Neural crest cell (in vitro differentiated cells): ENCODE data around the gene SH3YL1. TPM values are rescaled to one million over a fixed set of nuclear protein-coding genes. Genes with fewer than 3 reads are reported as not detected.
"Not testable (repeated sequence)": the region's sequence is repeated elsewhere in the genome, so short reads cannot be mapped to it uniquely, and the experiment has no call there.

ENCODE experiments used
- DNase-seq: peaks from one replicate; pipeline ENCODE4 v3.0.0; 2021; ENCODE audit warnings: low read depth, mixed read lengths, low spot score
- H3K27ac Mint-ChIP-seq: one replicate; pipeline ENCODE4 v1.8.0; 2021; ENCODE audit warnings: mild to moderate bottlenecking, mixed read lengths; ENCODE audit not compliant: unreplicated experiment
- H3K27me3 Mint-ChIP-seq: 2 replicates; pipeline ENCODE4 v1.8.0; 2021; ENCODE audit warnings: low read depth, mild to moderate bottlenecking, mixed read lengths
- H3K36me3 Mint-ChIP-seq: 2 replicates; pipeline ENCODE4 v1.8.0; 2021; ENCODE audit warnings: low read depth, mild to moderate bottlenecking, mixed read lengths
- H3K4me1 Mint-ChIP-seq: 2 replicates; pipeline ENCODE4 v1.8.0; 2021; ENCODE audit warnings: mixed read lengths
- H3K4me3 Mint-ChIP-seq: one replicate; pipeline ENCODE4 v1.8.0; 2021; ENCODE audit warnings: mild to moderate bottlenecking, mixed read lengths
- H3K9me3 Mint-ChIP-seq: 2 replicates; pipeline ENCODE4 v1.8.0; 2021; ENCODE audit warnings: mixed read lengths
- total RNA-seq: library from RNA; stranded (reverse); gene quantifications from 2 replicates; pipeline ENCODE4 v1.2.1, GENCODE V29; 2021
- TF ChIP-seq, protein P1 (sequence below): fragments of 200-600 bp; sonication (generic); conservative IDR thresholded peaks from 2 replicates; pipeline ENCODE4 v1.5.0; 2021; ENCODE audit warnings: antibody characterized with exemption, mild to moderate bottlenecking

SH3YL1 gene
- total RNA-seq, 1 donor from 2014 or later = 31.8 TPM

- TF ChIP-seq, protein P1, sequence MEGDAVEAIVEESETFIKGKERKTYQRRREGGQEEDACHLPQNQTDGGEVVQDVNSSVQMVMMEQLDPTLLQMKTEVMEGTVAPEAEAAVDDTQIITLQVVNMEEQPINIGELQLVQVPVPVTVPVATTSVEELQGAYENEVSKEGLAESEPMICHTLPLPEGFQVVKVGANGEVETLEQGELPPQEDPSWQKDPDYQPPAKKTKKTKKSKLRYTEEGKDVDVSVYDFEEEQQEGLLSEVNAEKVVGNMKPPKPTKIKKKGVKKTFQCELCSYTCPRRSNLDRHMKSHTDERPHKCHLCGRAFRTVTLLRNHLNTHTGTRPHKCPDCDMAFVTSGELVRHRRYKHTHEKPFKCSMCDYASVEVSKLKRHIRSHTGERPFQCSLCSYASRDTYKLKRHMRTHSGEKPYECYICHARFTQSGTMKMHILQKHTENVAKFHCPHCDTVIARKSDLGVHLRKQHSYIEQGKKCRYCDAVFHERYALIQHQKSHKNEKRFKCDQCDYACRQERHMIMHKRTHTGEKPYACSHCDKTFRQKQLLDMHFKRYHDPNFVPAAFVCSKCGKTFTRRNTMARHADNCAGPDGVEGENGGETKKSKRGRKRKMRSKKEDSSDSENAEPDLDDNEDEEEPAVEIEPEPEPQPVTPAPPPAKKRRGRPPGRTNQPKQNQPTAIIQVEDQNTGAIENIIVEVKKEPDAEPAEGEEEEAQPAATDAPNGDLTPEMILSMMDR = no peak
- DNase-seq = no peak
- Mint-ChIP-seq H3K36me3 (no peaks in the 10 kb centered on the region), H3K9me3 (peaks cover 3% of the 10 kb centered on the region), H3K4me3 (no peak overlapping the region), H3K27me3 (no peaks in the 10 kb centered on the region), H3K27ac (no peak overlapping the region), H3K4me1 (no peaks in the 10 kb centered on the region)
These were observed 86.1 kb downstream of the SH3YL1 start for GRCh38 chr2:177733-178132.

DNA sequence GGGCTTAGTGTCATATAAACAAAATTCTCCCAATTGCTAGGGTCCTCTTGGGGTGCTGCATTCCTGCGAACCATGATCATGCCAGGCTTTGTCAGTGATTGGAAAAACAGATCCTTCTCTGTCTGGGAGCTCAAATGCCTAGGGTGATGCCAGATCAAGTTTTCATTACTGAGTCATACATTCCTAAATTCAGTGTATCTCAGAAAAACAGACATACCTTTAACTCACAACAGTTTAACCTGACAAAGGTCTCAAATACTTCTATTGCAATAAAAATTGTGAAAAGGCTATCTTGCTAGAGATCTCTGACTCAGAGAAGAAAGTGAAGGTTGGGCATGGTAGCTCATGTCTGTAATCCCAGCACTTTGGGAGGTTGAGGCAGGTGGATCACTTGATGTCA, 86.9 kb downstream of the SH3YL1 start:
- Mint-ChIP-seq H3K9me3 (peaks cover 3% of the 10 kb centered on the region), H3K27me3 (no peaks in the 10 kb centered on the region), H3K36me3 (no peaks in the 10 kb centered on the region), H3K27ac (no peak overlapping the region), H3K4me1 (no peaks in the 10 kb centered on the region), H3K4me3 (no peak overlapping the region)
- TF ChIP-seq, protein P1 = no peak
- DNase-seq = no peak

GRCh38 chr2:175880-176820, 87.7 kb downstream of the SH3YL1 start:
- H3K27me3 Mint-ChIP-seq = no peaks in the 10 kb centered on the region
- peaks cover 3% of the 10 kb centered on the region for H3K9me3 Mint-ChIP-seq
- H3K4me1 Mint-ChIP-seq = no peaks in the 10 kb centered on the region
- no peaks in the 10 kb centered on the region for H3K36me3 Mint-ChIP-seq
- no peak overlapping the region for H3K4me3 Mint-ChIP-seq
- TF ChIP-seq, protein P1 = no peak
- DNase-seq = no peak
- no peak overlapping the region for H3K27ac Mint-ChIP-seq

GRCh38 chr2:175161-175786, 88.6 kb downstream of the SH3YL1 start:
- Mint-ChIP-seq H3K9me3 (peaks cover 3% of the 10 kb centered on the region), H3K4me3 (no peak overlapping the region), H3K36me3 (no peaks in the 10 kb centered on the region), H3K27me3 (no peaks in the 10 kb centered on the region), H3K27ac (no peak overlapping the region), H3K4me1 (no peaks in the 10 kb centered on the region)
- DNase-seq = no peak
- TF ChIP-seq, protein P1 = no peak

- not testable (repeated sequence) for DNase-seq, H3K27me3 Mint-ChIP-seq, H3K27ac Mint-ChIP-seq, H3K9me3 Mint-ChIP-seq, H3K4me3 Mint-ChIP-seq, H3K36me3 Mint-ChIP-seq, H3K4me1 Mint-ChIP-seq
- TF ChIP-seq, protein P1 = peak; percentile 36
These were observed 91.7 kb downstream of the SH3YL1 start for GRCh38 chr2:172120-172519.
